ENCODE measurements around the gene HOTAIR. TPM values are rescaled to one million over a fixed set of nuclear protein-coding genes. Genes with fewer than 3 reads are reported as not detected.

HOTAIR gene
- total and polyA plus RNA-seq, 4 donors = not detected

DNA sequence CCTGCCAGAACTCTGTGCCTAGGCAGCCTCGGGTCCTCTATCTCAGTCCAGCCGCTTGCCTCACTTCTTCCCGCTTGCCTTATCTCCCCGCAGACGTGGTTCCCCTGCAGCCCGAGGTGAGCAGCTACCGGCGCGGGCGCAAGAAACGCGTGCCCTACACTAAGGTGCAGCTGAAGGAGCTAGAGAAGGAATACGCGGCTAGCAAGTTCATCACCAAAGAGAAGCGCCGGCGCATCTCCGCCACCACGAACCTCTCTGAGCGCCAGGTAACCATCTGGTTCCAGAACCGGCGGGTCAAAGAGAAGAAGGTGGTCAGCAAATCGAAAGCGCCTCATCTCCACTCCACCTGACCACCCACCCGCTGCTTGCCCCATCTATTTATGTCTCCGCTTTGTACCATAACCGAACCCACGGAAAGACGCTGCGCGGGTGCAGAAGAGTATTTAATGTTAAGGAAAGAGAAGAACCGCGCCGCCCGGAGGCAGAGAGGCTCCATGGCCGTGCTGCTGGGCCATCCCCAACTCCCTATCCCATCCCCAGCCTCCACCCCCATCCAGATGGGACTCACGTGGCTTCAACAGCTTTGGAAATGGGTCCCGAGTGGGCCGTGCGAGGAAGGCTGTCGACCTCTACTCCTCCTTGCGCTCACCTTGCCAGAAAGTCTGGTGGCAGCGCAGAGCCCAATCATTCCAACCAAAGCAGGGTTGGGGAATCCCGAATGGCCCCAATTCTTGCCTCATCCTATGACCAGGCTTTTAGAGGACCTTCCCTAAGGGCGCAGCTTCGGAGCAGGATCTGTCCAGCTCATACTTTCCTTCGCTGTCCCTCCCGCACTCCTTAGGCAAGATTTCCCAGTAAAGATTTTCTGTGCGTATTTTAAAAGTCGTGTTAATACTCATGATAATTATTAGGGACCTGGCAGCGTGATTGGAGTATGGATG lies 29.6 kb downstream of the HOTAIR start:
- Histone ChIP-seq H3K27ac (ENCODE audit: low read depth in 1 of 2, low read length in 2 of 2) (no peak overlapping the region), H3K4me3 (ENCODE audit: low read depth in 1 of 3, low read length in 3 of 3) (no peak overlapping the region), H3K9ac (ENCODE audit: low read depth in 1 of 2, low read length in 2 of 2) (no peak overlapping the region), H3K4me1 (ENCODE audit: control insufficient read depth in 4 of 4, insufficient read depth in 4 of 4, low read length in 3 of 4) (no peaks in the 10 kb centered on the region), H3K36me3 (ENCODE audit: control insufficient read depth in 4 of 4, insufficient read depth in 3 of 4, low read depth in 1 of 4, low read length in 3 of 4) (no peaks in the 10 kb centered on the region), H3K9me3 (ENCODE audit: control insufficient read depth in 4 of 4, low read length in 3 of 4) (no peaks in the 10 kb centered on the region), H3K27me3 (ENCODE audit: control insufficient read depth in 4 of 4, insufficient read depth in 4 of 4, low read length in 3 of 4) (peaks cover 5 to 36% (median 28%) of the 10 kb centered on the region in 4 donors)
- TF ChIP-seq GABPA (IDR thresholded peaks at IDR 0.05 in 1 of 2, conservative IDR thresholded peaks at IDR 0.05 in 1 of 2) (no peak), HNF4A (conservative IDR thresholded peaks at IDR 0.05) (no peak), JUND (IDR thresholded peaks at IDR 0.05) (no peak), NR2F2 (IDR thresholded peaks at IDR 0.05) (no peak), RAD21 (IDR thresholded peaks at IDR 0.05) (no peak), HNF4G (IDR thresholded peaks at IDR 0.05) (no peak), YY1 (IDR thresholded peaks at IDR 0.05) (no peak), EGR1 (IDR thresholded peaks at IDR 0.05; ENCODE audit: low read depth in 2 of 2) (no peak), TAF1 (conservative IDR thresholded peaks at IDR 0.05) (no peak), FOXA1 (IDR thresholded peaks at IDR 0.05) (no peak), RXRA (IDR thresholded peaks at IDR 0.05) (no peak), SP1 (IDR thresholded peaks at IDR 0.05) (no peak), FOXA2 (IDR thresholded peaks at IDR 0.05) (no peak)
- TF ChIP-seq, protein P1, sequence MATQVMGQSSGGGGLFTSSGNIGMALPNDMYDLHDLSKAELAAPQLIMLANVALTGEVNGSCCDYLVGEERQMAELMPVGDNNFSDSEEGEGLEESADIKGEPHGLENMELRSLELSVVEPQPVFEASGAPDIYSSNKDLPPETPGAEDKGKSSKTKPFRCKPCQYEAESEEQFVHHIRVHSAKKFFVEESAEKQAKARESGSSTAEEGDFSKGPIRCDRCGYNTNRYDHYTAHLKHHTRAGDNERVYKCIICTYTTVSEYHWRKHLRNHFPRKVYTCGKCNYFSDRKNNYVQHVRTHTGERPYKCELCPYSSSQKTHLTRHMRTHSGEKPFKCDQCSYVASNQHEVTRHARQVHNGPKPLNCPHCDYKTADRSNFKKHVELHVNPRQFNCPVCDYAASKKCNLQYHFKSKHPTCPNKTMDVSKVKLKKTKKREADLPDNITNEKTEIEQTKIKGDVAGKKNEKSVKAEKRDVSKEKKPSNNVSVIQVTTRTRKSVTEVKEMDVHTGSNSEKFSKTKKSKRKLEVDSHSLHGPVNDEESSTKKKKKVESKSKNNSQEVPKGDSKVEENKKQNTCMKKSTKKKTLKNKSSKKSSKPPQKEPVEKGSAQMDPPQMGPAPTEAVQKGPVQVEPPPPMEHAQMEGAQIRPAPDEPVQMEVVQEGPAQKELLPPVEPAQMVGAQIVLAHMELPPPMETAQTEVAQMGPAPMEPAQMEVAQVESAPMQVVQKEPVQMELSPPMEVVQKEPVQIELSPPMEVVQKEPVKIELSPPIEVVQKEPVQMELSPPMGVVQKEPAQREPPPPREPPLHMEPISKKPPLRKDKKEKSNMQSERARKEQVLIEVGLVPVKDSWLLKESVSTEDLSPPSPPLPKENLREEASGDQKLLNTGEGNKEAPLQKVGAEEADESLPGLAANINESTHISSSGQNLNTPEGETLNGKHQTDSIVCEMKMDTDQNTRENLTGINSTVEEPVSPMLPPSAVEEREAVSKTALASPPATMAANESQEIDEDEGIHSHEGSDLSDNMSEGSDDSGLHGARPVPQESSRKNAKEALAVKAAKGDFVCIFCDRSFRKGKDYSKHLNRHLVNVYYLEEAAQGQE (IDR thresholded peaks at IDR 0.05) = no peak
- TF ChIP-seq, protein P2, sequence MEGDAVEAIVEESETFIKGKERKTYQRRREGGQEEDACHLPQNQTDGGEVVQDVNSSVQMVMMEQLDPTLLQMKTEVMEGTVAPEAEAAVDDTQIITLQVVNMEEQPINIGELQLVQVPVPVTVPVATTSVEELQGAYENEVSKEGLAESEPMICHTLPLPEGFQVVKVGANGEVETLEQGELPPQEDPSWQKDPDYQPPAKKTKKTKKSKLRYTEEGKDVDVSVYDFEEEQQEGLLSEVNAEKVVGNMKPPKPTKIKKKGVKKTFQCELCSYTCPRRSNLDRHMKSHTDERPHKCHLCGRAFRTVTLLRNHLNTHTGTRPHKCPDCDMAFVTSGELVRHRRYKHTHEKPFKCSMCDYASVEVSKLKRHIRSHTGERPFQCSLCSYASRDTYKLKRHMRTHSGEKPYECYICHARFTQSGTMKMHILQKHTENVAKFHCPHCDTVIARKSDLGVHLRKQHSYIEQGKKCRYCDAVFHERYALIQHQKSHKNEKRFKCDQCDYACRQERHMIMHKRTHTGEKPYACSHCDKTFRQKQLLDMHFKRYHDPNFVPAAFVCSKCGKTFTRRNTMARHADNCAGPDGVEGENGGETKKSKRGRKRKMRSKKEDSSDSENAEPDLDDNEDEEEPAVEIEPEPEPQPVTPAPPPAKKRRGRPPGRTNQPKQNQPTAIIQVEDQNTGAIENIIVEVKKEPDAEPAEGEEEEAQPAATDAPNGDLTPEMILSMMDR (IDR thresholded peaks at IDR 0.05; ENCODE audit: low read depth, low read length, missing input control) = no peak
- TF ChIP-seq, protein P3, sequence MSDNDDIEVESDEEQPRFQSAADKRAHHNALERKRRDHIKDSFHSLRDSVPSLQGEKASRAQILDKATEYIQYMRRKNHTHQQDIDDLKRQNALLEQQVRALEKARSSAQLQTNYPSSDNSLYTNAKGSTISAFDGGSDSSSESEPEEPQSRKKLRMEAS (IDR thresholded peaks at IDR 0.05) = no peak
- TF ChIP-seq, protein P4, sequence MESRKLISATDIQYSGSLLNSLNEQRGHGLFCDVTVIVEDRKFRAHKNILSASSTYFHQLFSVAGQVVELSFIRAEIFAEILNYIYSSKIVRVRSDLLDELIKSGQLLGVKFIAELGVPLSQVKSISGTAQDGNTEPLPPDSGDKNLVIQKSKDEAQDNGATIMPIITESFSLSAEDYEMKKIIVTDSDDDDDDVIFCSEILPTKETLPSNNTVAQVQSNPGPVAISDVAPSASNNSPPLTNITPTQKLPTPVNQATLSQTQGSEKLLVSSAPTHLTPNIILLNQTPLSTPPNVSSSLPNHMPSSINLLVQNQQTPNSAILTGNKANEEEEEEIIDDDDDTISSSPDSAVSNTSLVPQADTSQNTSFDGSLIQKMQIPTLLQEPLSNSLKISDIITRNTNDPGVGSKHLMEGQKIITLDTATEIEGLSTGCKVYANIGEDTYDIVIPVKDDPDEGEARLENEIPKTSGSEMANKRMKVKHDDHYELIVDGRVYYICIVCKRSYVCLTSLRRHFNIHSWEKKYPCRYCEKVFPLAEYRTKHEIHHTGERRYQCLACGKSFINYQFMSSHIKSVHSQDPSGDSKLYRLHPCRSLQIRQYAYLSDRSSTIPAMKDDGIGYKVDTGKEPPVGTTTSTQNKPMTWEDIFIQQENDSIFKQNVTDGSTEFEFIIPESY (IDR thresholded peaks at IDR 0.05) = no peak
- TF ChIP-seq, protein P5, sequence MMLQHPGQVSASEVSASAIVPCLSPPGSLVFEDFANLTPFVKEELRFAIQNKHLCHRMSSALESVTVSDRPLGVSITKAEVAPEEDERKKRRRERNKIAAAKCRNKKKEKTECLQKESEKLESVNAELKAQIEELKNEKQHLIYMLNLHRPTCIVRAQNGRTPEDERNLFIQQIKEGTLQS (IDR thresholded peaks at IDR 0.05) = no peak
- DNase-seq (ENCODE audit: low spot score) = no peak
- 7% methylated on average over 51 of the region's 51 CpGs for WGBS
